PC-3 (cell line): ENCODE results near the gene CXorf58. TPM values are rescaled to one million over a fixed set of nuclear protein-coding genes. Genes with fewer than 3 reads are reported as not detected.

Experiments
- ATAC-seq: fragments of 200-7000 bp; cut with Tn5 transposase; 2 replicates; pipeline ENCODE4 v1.9.1; 2020; ENCODE audit warnings: mild to moderate bottlenecking, moderate library complexity
- BruUV-seq: library from RNA; stranded (reverse); fragments of 400-500 nt; replicated peaks from 2 replicates; lab custom pipeline; 2021; lab: Mats Ljungman, UMichigan
- CTCF ChIA-PET: fragments of 300-600 bp; sonication (Branson Sonifier 250); formaldehyde crosslinking; loops from one replicate; lab custom pipeline; 2022; ENCODE audit warnings: antibody characterized with exemption; lab: Charles Lee
- POLR2A ChIA-PET: fragments of 300-600 bp; sonication (Branson Sonifier 250); formaldehyde crosslinking; loops from one replicate; lab custom pipeline; 2022; ENCODE audit warnings: antibody characterized with exemption; ENCODE audit not compliant: unreplicated experiment; lab: Charles Lee
- DNase-seq: peaks from one replicate; pipeline ENCODE4 v3.0.0-alpha.2; 2015
- H2AFZ ChIP-seq: fragments of 300-600 bp; sonication (generic); 2 replicates; pipeline ENCODE4 v1.6.0; 2016; ENCODE audit warnings: antibody characterized with exemption, low read length
- H3F3A ChIP-seq: fragments of 300-600 bp; sonication (generic); one replicate; pipeline ENCODE4 v1.6.0; 2017; ENCODE audit warnings: antibody characterized with exemption, low read length, control low read depth, mild to moderate bottlenecking; ENCODE audit not compliant: unreplicated experiment
- H3K27ac ChIP-seq: fragments of 300-600 bp; sonication (generic); 2 replicates; pipeline ENCODE4 v1.5.1; 2016; ENCODE audit warnings: mild to moderate bottlenecking, low read length
- H3K27me3 ChIP-seq: fragments of 300-600 bp; sonication (generic); 2 replicates; pipeline ENCODE4 v1.6.1; 2016; ENCODE audit warnings: low read length, mixed read lengths
- H3K36me3 ChIP-seq: fragments of 300-600 bp; sonication (generic); 2 replicates; pipeline ENCODE4 v1.6.1; 2016; ENCODE audit warnings: low read depth, mixed run types, low read length, mixed read lengths
- H3K4me1 ChIP-seq: fragments of 300-600 bp; sonication (generic); 2 replicates; pipeline ENCODE4 v1.5.1; 2016; ENCODE audit warnings: low read length; ENCODE audit not compliant: insufficient read depth
- H3K4me2 ChIP-seq: fragments of 300-600 bp; sonication (generic); 2 replicates; pipeline ENCODE4 v1.6.0; 2016; ENCODE audit warnings: low read length
- H3K4me3 ChIP-seq: fragments of 300-600 bp; sonication (generic); 2 replicates; pipeline ENCODE4 v1.5.1; 2016; ENCODE audit warnings: mild to moderate bottlenecking, low read length, mixed read lengths
- H3K79me2 ChIP-seq: fragments of 300-600 bp; sonication (generic); 2 replicates; pipeline ENCODE4 v1.6.1; 2017; ENCODE audit warnings: low read length, mixed read lengths
- H3K9ac ChIP-seq: fragments of 300-600 bp; sonication (generic); 2 replicates; pipeline ENCODE4 v1.6.0; 2016; ENCODE audit warnings: mild to moderate bottlenecking, low read length
- H3K9me2 ChIP-seq: fragments of 300-600 bp; sonication (generic); replicated peaks from 2 replicates; pipeline ENCODE4 v1.6.1; 2016; ENCODE audit warnings: mixed run types, low read length, mixed read lengths
- H3K9me3 ChIP-seq: fragments of 300-600 bp; sonication (generic); 2 replicates; pipeline ENCODE4 v1.6.1; 2016; ENCODE audit warnings: low read length, mixed read lengths
- H4K20me1 ChIP-seq: fragments of 300-600 bp; sonication (generic); 2 replicates; pipeline ENCODE4 v1.6.1; 2016; ENCODE audit warnings: low read length, mixed read lengths
- EZH2 ChIP-seq: fragments of 300-600 bp; sonication (generic); IDR thresholded peaks from one replicate; pipeline ENCODE4 v1.6.1; 2017; ENCODE audit warnings: antibody characterized with exemption, mild to moderate bottlenecking, low read length; ENCODE audit not compliant: unreplicated experiment
- EZH2phosphoT487 ChIP-seq: fragments of 300-600 bp; sonication (generic); IDR thresholded peaks from 2 replicates; pipeline ENCODE4 v1.6.1; 2018; ENCODE audit warnings: mild to moderate bottlenecking, antibody characterized with exemption, low read length, borderline replicate concordance
- intact Hi-C: fragments of 100-400 bp; cut with micrococcal nuclease; formaldehyde crosslinking; loops from 2 replicates; pipeline ENCODE4 v1.9.0; 2023
- total RNA-seq: library from RNA; depleted of rRNA; stranded (reverse); fragments of >200 nt; gene quantifications from 2 replicates; pipeline ENCODE4 v1.2.3, GENCODE V29; 2014
- TF ChIP-seq, protein P1 (sequence below): fragments of 300-600 bp; sonication (generic); conservative IDR thresholded peaks from 2 replicates; pipeline ENCODE4 v1.5.1; 2017; ENCODE audit warnings: antibody characterized with exemption, low read depth, mild to moderate bottlenecking, low read length

Gene CXorf58
- total RNA-seq, 1 experiment from 2014 or later: not detected

DNA sequence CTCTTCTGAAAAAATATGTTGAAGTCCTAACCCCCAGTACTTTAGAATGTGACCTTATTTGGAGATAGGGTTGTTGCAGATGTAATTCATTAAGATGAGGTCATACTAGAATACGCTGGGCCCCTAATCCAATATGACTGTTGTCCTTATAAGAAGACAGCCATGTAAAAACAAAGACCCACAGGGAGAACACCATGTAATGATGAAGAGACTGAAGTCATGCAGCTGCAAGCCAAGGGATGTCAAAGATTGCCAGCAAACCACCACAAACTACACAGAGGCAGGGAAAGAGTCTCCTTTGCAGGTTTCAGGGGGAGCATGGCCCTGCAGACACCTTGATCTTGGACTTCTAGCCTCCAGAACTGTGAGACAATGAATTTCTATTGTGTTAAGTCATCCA, 37.4 kb downstream of the CXorf58 start:
- Histone ChIP-seq H3K27ac (no peak overlapping the region), H3K9me3 (no peaks in the 10 kb centered on the region), H3K9me2 (no peaks in the 10 kb centered on the region), H3K4me1 (no peaks in the 10 kb centered on the region), H3K27me3 (peaks cover 12% of the 10 kb centered on the region; the same call in 1 of the 2 replicates), H2AFZ (no peak overlapping the region), H3K36me3 (no peaks in the 10 kb centered on the region), H3K4me2 (no peak overlapping the region), H3K79me2 (no peaks in the 10 kb centered on the region), H3F3A (no peaks in the 10 kb centered on the region), H4K20me1 (no peaks in the 10 kb centered on the region), H3K9ac (no peak overlapping the region), H3K4me3 (no peak overlapping the region)
- ATAC-seq: no peak
- TF ChIP-seq EZH2phosphoT487 (no peak), EZH2 (no peak)
- TF ChIP-seq, protein P1, sequence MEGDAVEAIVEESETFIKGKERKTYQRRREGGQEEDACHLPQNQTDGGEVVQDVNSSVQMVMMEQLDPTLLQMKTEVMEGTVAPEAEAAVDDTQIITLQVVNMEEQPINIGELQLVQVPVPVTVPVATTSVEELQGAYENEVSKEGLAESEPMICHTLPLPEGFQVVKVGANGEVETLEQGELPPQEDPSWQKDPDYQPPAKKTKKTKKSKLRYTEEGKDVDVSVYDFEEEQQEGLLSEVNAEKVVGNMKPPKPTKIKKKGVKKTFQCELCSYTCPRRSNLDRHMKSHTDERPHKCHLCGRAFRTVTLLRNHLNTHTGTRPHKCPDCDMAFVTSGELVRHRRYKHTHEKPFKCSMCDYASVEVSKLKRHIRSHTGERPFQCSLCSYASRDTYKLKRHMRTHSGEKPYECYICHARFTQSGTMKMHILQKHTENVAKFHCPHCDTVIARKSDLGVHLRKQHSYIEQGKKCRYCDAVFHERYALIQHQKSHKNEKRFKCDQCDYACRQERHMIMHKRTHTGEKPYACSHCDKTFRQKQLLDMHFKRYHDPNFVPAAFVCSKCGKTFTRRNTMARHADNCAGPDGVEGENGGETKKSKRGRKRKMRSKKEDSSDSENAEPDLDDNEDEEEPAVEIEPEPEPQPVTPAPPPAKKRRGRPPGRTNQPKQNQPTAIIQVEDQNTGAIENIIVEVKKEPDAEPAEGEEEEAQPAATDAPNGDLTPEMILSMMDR: no peak
- CTCF ChIA-PET: no interaction called here
- no peak for DNase-seq
- POLR2A ChIA-PET: no interaction called here
- BruUV-seq: no TSS peak
- intact Hi-C loops: no loop called here

DNA sequence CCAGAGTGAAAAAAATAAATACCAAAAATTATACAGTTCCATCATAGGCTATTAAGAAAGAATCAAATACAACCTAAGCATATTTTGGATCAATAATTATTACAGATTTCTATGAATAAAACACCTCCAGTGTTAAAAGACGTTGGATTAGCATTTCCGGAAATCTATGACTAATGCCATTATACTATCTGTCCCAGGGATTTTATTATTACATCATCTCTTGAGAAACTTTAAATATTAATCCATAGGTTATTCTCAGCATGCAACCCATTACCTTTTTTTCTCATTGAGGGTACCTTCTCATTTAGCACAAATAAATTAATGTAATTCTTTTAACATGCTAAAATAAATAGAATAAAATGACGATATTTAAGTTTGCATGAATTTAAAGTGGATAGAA, 44.6 kb downstream of the CXorf58 start:
- no peaks in the 10 kb centered on the region for H3K9me3 ChIP-seq
- H2AFZ ChIP-seq: no peak overlapping the region
- no peaks in the 10 kb centered on the region; the same call in 1 of the 2 replicates for H3K4me1 ChIP-seq
- CTCF ChIA-PET: no interaction called here
- H3F3A ChIP-seq: no peaks in the 10 kb centered on the region
- no peaks in the 10 kb centered on the region for H3K9me2 ChIP-seq
- no peaks in the 10 kb centered on the region for H3K27me3 ChIP-seq
- no peak overlapping the region for H3K9ac ChIP-seq
- H3K4me3 ChIP-seq: no peak overlapping the region
- H3K79me2 ChIP-seq: no peaks in the 10 kb centered on the region
- no peak for ATAC-seq
- TF ChIP-seq EZH2 (no peak), EZH2phosphoT487 (no peak)
- TF ChIP-seq, protein P1: no peak
- no peak for DNase-seq
- POLR2A ChIA-PET: no interaction called here
- no peaks in the 10 kb centered on the region for H3K36me3 ChIP-seq
- H3K4me2 ChIP-seq: no peak overlapping the region
- no peaks in the 10 kb centered on the region for H4K20me1 ChIP-seq
- intact Hi-C loops: no loop called here
- BruUV-seq: no TSS peak
- no peak overlapping the region for H3K27ac ChIP-seq

DNA sequence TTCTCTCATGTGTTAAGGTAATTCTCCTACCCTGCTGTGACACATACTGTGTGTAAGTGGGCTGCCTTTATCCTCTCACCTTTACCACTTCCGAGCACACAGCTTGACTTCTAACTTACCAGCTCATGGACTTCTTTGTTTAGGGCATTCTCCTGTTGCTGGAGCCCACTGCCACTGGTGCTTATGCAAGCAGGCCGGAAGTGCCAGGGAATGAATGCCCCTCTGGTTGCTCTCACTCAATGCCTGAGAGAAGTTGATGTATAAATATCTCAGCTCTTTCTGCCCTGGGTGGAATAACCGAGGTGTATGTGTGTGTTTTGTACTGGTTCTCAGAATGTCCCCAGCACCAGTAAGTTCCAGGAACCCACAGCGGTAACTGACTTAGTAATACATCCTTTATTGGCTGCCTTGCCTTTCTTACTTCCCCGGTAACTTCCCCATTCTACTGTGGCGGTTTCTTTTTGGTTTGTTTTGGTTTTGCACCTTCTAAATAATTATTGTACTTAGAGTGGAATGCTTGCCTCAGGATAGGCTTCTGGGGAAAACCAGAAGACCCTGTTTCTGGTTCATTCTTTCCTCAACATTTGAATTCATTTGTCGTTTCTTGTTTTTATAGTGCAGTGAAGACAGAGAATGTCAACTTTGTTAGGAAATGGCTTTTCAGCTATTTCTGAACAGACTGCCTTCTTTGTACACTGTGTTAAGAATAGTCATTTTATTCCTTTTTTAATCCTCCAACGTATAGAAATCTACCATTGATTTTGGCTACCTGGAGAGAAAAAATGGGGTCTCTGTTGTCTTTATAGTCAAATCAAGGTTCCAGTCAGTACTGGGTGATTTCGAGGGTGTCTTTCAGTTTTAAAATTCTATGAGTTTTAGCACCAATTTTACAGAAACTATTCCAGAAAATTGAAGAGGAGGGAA, 45.4 kb downstream of the CXorf58 start:
- ChIA-PET POLR2A (no interaction called here), CTCF (no interaction called here)
- Histone ChIP-seq H3F3A (no peaks in the 10 kb centered on the region), H4K20me1 (no peaks in the 10 kb centered on the region), H3K4me3 (no peak overlapping the region), H3K4me2 (no peak overlapping the region), H3K27me3 (no peaks in the 10 kb centered on the region), H3K36me3 (no peaks in the 10 kb centered on the region), H2AFZ (no peak overlapping the region), H3K79me2 (no peaks in the 10 kb centered on the region), H3K9ac (no peak overlapping the region), H3K9me3 (no peaks in the 10 kb centered on the region), H3K4me1 (no peaks in the 10 kb centered on the region; the same call in 1 of the 2 replicates), H3K9me2 (no peaks in the 10 kb centered on the region), H3K27ac (no peak overlapping the region)
- DNase-seq (no peak), ATAC-seq (no peak)
- intact Hi-C loops: no loop called here
- TF ChIP-seq, protein P1: no peak
- TF ChIP-seq EZH2phosphoT487 (no peak), EZH2 (no peak)
- no TSS peak for BruUV-seq
